Colonic mucosa (tissue), 4 donors: ENCODE data around the gene PDK2. TPM values are rescaled to one million over a fixed set of nuclear protein-coding genes. Genes with fewer than 3 reads are reported as not detected.

Source experiments
- DNase-seq: peaks from one replicate; pipeline ENCODE4 v3.0.0-alpha.2; 2020
- H3K27ac ChIP-seq: fragments of 200-600 bp; one replicate; pipeline ENCODE4 v1.8.0; 2021
- H3K27me3 ChIP-seq: fragments of 200-600 bp; one replicate; pipeline ENCODE4 v1.8.0; 2021
- H3K36me3 ChIP-seq: fragments of 200-600 bp; one replicate; pipeline ENCODE4 v1.8.0; 2021
- H3K4me1 ChIP-seq: fragments of 200-600 bp; one replicate; pipeline ENCODE4 v1.8.0; 2021; ENCODE audit warnings: mild to moderate bottlenecking
- H3K4me3 ChIP-seq: fragments of 200-600 bp; one replicate; pipeline ENCODE4 v1.8.0; 2021
- H3K9ac ChIP-seq, 2 donors: one replicate each; pipeline ENCODE4 v1.7.0; 2013; ENCODE audit warnings: control low read depth in 2 of 2, low read depth in 2 of 2, low read length in 2 of 2
- H3K9me3 ChIP-seq: fragments of 200-600 bp; one replicate; pipeline ENCODE4 v1.8.0; 2021
- CTCF ChIP-seq: fragments of 200-600 bp; IDR thresholded peaks from one replicate; pipeline ENCODE4 v1.8.0; 2022; ENCODE audit warnings: antibody characterized with exemption, mild to moderate bottlenecking
- intact Hi-C: fragments of 100-400 bp; cut with DNase I; formaldehyde crosslinking; loops from one replicate; pipeline ENCODE4 v1.14.1; 2022
- total RNA-seq, 2 donors: library from RNA; stranded (reverse); fragmentation: NEBNext Ultra II Directional in 1 of 2; extraction: Animal tissue kit (Norgen Biotek cat#: 25700) in 1 of 2; gene quantifications; one replicate each; pipeline ENCODE4 v1.2.1, GENCODE V29; 2021
- donor health status: healthy.
- donor health status: DM: no; HTN: no; CAD: no.
- donor health status: DM: no; HTN: no; CAD: no.

Gene PDK2
- total RNA-seq, 2 donors from 2014 or later: 48.8 to 56.4 TPM

- Histone ChIP-seq H3K4me3 (no peak overlapping the region), H3K27ac (peak overlapping the region; percentile 65), H3K9ac (peak overlapping the region; percentile 49 to 88), H3K4me1 (peaks cover 29% of the 10 kb centered on the region), H3K27me3 (no peaks in the 10 kb centered on the region), H3K9me3 (no peaks in the 10 kb centered on the region), H3K36me3 (no peaks in the 10 kb centered on the region)
- intact Hi-C loops: no loop called here
- TF ChIP-seq CTCF: no peak
- DNase-seq: no peak
These were observed 5.8 kb downstream of the PDK2 start for GRCh38 chr17:50100921-50101345.

GRCh38 chr17:50101346-50102163 is 6.4 kb downstream of the PDK2 start:
- peak overlapping the region; percentile 65 for H3K27ac ChIP-seq
- no peaks in the 10 kb centered on the region for H3K9me3 ChIP-seq
- TF ChIP-seq CTCF: no peak
- H3K9ac ChIP-seq: peak overlapping the region; percentile 41 to 88
- no peaks in the 10 kb centered on the region for H3K36me3 ChIP-seq
- intact Hi-C loops: no loop called here
- no peak overlapping the region for H3K4me3 ChIP-seq
- no peaks in the 10 kb centered on the region for H3K27me3 ChIP-seq
- H3K4me1 ChIP-seq: peaks cover 25% of the 10 kb centered on the region
- peak; percentile 89 for DNase-seq

GRCh38 chr17:50102164-50102991 is 7.2 kb downstream of the PDK2 start:
- Histone ChIP-seq H3K36me3 (no peaks in the 10 kb centered on the region), H3K27me3 (no peaks in the 10 kb centered on the region), H3K9ac (peak overlapping the region; percentile 48 to 88), H3K4me1 (peaks cover 25% of the 10 kb centered on the region), H3K27ac (peak overlapping the region; percentile 65), H3K9me3 (no peaks in the 10 kb centered on the region), H3K4me3 (no peak overlapping the region)
- TF ChIP-seq CTCF: no peak
- peak; percentile 96 for DNase-seq
- intact Hi-C loops: no loop called here

- Histone ChIP-seq H3K27ac (no peak overlapping the region), H3K27me3 (no peaks in the 10 kb centered on the region), H3K9me3 (no peaks in the 10 kb centered on the region), H3K9ac (peak overlapping the region in 1 of 2 donors; percentile 88), H3K36me3 (no peaks in the 10 kb centered on the region), H3K4me1 (peaks cover 25% of the 10 kb centered on the region), H3K4me3 (no peak overlapping the region)
- intact Hi-C loops: no loop called here
- TF ChIP-seq CTCF: no peak
- no peak for DNase-seq
These were observed 8.1 kb downstream of the PDK2 start for GRCh38 chr17:50103252-50103651.

- no peak for TF ChIP-seq CTCF
- peak overlapping the region in 1 of 2 donors; percentile 88 for H3K9ac ChIP-seq
- no peaks in the 10 kb centered on the region for H3K9me3 ChIP-seq
- peaks cover 25% of the 10 kb centered on the region for H3K4me1 ChIP-seq
- H3K27me3 ChIP-seq: no peaks in the 10 kb centered on the region
- no peak overlapping the region for H3K4me3 ChIP-seq
- DNase-seq: no peak
- no peak overlapping the region for H3K27ac ChIP-seq
- H3K36me3 ChIP-seq: no peaks in the 10 kb centered on the region
- intact Hi-C loops: no loop called here
These were observed 8.8 kb downstream of the PDK2 start for GRCh38 chr17:50103941-50104340.
